Tibial artery (tissue), 4 donors: Measurements from ENCODE around the gene MTHFD2.

ENCODE experiments used
- DNase-seq, 2 donors: peaks; one replicate each; pipeline ENCODE4 v3.0.0-alpha.2; 2019
- H3K27ac ChIP-seq, 2 donors: fragments of 200-600 bp; sonication (generic) in 1 of 2; 1 replicate in 1 of 2; 2 replicates in 1 of 2; pipeline ENCODE4 v1.5.1; 2018 to 2019; ENCODE audit warnings: mild to moderate bottlenecking in 1 of 2
- H3K27me3 ChIP-seq, 2 donors: fragments of 200-600 bp; sonication (generic) in 1 of 2; one replicate each; pipeline versions ENCODE4 v1.5.1 to v1.6.0; 2016 to 2019
- H3K36me3 ChIP-seq, 3 donors: fragments of 200-600 bp; sonication (generic) in 2 of 3; one replicate each; pipeline ENCODE4 v1.5.1; 2016 to 2019; ENCODE audit warnings: mild to moderate bottlenecking in 2 of 3
- H3K4me1 ChIP-seq, 4 donors: fragments of 200-600 bp; sonication (generic) in 2 of 4; 1 replicate in 3 of 4; 2 replicates in 1 of 4; pipeline ENCODE4 v1.5.1; 2016 to 2019
- H3K4me3 ChIP-seq, 2 donors: fragments of 200-600 bp; sonication (generic) in 1 of 2; 1 replicate in 1 of 2; 2 replicates in 1 of 2; pipeline ENCODE4 v1.5.1; 2018 to 2019; ENCODE audit warnings: mild to moderate bottlenecking in 2 of 2
- H3K9me3 ChIP-seq, 3 donors: fragments of 200-600 bp; sonication (generic) in 1 of 3; one replicate each; pipeline ENCODE4 v1.5.1; 2016 to 2019
- intact Hi-C: fragments of 100-400 bp; cut with DNase I; formaldehyde crosslinking; loops from one replicate; pipeline ENCODE4 v1.15.0; 2023; ENCODE audit warnings: low total_unique reads
- TF ChIP-seq, protein P1 (sequence below), 2 experiments: fragments of 200-600 bp in 1 of 2; fragments of 450-650 bp in 1 of 2; IDR thresholded peaks; one replicate each; pipeline ENCODE4 v1.5.1; 2017 to 2019; ENCODE audit warnings: antibody characterized with exemption in 2 of 2, mild to moderate bottlenecking in 1 of 2, moderate library complexity in 1 of 2

The MTHFD2 gene

DNA sequence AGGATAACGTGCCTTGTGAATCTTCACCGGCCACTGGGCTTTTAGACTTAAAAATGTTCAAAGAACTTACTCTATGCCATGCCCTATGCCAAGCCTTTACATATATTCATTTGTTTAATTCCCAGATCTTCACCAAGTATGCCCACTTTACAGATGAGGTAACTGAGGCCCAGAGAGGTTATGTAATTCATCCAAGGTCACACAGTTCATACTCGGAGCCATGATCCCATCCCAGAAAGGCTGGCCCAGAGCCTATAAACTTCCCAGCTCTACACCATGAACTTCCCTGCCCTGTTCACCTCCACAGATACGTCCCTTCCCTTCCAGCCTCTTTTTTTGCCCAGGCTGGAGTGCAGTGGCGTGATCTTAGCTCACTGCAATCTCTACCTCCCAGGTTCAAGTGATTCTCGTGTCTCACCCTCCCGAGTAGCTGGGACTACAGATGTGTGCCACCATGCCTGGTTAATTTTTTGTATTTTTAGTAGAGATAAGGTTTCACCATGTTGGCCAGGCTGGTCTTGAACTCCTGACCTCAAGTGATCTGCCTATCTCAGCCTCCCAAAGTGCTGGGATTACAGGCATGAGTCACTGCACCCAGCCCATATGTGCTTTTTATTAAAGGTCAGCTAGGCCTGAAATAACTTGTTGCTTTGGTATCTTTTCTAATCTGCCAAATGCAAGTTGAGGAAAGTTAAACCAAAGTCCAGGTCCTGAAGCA, 44.1 kb downstream of the MTHFD2 start:
- Histone ChIP-seq H3K36me3 (peaks cover 0 to 8% (median 0%) of the 10 kb centered on the region in 3 donors), H3K27me3 (no peaks in the 10 kb centered on the region), H3K4me3 (no peak overlapping the region), H3K9me3 (peaks cover 0 to 3% (median 0%) of the 10 kb centered on the region in 3 donors), H3K27ac (no peak overlapping the region), H3K4me1 (peaks cover 0 to 4% (median 0%) of the 10 kb centered on the region in 4 donors)
- TF ChIP-seq, protein P1, sequence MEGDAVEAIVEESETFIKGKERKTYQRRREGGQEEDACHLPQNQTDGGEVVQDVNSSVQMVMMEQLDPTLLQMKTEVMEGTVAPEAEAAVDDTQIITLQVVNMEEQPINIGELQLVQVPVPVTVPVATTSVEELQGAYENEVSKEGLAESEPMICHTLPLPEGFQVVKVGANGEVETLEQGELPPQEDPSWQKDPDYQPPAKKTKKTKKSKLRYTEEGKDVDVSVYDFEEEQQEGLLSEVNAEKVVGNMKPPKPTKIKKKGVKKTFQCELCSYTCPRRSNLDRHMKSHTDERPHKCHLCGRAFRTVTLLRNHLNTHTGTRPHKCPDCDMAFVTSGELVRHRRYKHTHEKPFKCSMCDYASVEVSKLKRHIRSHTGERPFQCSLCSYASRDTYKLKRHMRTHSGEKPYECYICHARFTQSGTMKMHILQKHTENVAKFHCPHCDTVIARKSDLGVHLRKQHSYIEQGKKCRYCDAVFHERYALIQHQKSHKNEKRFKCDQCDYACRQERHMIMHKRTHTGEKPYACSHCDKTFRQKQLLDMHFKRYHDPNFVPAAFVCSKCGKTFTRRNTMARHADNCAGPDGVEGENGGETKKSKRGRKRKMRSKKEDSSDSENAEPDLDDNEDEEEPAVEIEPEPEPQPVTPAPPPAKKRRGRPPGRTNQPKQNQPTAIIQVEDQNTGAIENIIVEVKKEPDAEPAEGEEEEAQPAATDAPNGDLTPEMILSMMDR (IDR thresholded peaks at IDR 0.05): no peak
- peak in 1 of 2 donors; percentile 28 for DNase-seq
- intact Hi-C loops: no loop called here

DNA sequence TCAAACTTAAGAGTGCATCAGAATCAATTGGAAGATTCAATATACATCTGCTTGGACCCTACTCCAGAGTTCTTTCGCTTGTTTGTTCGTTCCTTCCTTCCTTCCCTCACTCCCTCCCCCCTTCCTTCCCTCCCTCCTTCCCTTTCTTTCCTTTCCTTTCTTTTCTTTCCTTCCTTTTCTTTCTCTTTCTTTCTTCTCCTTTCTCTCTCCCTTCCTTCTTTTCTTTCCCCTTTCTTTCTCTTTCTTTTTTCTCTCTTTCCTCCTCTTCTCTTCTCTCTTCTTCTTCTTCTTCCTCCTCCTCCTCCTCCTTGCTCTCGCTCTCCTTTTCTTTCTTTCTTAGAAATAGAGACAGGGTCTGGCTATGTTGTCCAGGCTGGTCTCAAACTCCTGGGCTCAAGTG, 45.9 kb downstream of the MTHFD2 start:
- DNase-seq: no peak
- Histone ChIP-seq H3K4me3 (no peak overlapping the region), H3K9me3 (no peaks in the 10 kb centered on the region), H3K36me3 (peaks cover 0 to 8% (median 0%) of the 10 kb centered on the region in 3 donors), H3K27ac (no peak overlapping the region), H3K4me1 (no peaks in the 10 kb centered on the region), H3K27me3 (no peaks in the 10 kb centered on the region)
- TF ChIP-seq, protein P1 (IDR thresholded peaks at IDR 0.05): no peak
- intact Hi-C loops: no loop called here

DNA sequence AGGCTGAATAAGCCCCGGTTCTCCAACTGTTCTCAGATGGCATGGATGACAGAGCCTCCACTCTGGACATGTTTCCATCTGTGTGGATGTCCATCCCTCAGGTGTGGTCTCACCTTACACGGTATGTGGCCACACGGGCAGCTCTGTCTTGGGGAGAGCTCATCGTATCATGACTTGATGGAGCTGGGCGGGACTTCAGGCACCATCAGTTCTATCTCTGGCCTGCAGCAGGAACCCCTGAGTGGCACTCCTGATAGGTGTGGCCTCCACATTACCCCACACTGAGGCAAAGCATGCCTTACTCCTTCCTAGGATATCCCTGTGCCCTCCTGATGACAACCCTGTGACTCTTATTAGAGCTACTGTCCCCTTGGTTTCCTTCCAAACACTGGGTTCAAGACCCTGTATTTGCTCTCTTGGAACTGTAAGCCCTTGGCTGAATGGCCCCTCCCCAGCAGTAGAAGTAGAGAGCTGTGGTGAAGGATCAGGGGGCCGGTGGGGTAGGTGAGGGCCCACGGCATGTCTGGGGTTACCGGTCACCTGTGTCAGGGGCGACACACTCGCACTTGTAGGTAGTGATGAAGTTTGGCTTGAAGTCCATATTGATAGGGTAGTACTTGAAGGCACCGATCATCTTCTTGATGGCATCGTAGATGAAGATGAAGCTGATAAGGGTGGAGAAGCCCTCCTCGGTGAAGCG, 48.2 kb downstream of the MTHFD2 start:
- intact Hi-C loops: no loop called here
- Histone ChIP-seq H3K9me3 (no peaks in the 10 kb centered on the region), H3K4me3 (no peak overlapping the region), H3K27ac (no peak overlapping the region), H3K27me3 (no peaks in the 10 kb centered on the region), H3K4me1 (no peaks in the 10 kb centered on the region), H3K36me3 (peaks cover 0 to 8% (median 0%) of the 10 kb centered on the region in 3 donors)
- TF ChIP-seq, protein P1 (IDR thresholded peaks at IDR 0.05): no peak
- DNase-seq: peak in 1 of 2 donors; percentile 50

DNA sequence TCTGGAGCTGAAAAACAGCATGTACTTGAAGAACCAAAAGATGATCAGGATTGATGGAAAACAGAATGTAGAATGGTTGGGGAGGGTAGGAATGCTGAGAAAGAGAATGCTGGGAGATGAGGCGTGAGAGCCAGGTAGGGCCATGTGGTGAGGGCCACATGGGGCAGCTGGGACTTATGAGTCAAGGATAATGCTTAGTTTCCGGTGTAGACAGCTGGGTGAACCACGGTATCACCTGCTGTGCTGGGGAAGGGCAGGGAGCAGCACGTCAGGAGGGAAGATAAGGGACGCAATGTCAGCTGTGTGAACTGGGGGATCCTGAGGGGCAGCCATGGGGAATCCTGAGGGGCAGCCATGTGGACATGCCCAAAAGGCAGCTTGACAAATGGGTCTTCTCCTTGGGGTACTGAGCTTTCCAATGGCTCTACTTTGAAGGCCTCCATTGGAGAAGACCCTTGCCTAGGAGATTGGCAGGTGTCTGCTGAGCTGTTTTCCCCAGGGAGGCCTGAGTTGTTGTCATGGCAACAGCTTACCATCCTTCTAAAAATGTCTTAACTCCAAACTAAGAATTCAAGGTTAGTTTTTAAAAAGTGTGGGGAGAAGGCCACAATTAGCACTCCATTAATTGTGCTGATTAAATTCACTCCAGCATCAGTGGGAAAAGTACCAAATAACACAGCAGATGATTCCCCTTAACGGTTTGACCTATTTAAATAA, 51.1 kb downstream of the MTHFD2 start:
- TF ChIP-seq, protein P1 (IDR thresholded peaks at IDR 0.05): no peak
- intact Hi-C loops: no loop called here
- Histone ChIP-seq H3K36me3 (peaks cover 0 to 8% (median 0%) of the 10 kb centered on the region in 3 donors), H3K9me3 (no peaks in the 10 kb centered on the region), H3K27me3 (no peaks in the 10 kb centered on the region), H3K4me3 (no peak overlapping the region), H3K27ac (no peak overlapping the region), H3K4me1 (peaks cover 0 to 20% (median 10%) of the 10 kb centered on the region in 4 donors)
- DNase-seq: peak in 1 of 2 donors; percentile 48

DNA sequence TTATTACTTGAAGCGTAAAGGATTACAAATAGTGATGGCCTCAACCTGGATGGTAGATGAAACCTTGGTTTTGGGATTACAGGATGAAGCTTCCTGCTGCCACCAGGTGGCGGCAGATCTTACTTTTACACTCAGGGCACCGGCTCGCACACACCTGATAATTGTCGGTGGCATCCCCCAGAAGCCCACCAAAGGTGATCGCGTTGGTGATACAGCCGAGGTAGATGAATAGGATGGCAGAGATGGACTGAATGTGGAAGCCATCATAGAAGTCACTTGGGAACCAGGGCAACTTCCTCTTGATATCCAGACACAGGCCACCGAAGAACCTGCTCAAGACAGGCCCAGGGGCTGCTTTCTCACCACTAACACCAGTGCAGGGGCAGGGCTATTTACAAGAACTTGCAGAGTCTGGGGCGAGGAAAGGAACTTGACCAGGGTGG, 51.8 kb downstream of the MTHFD2 start:
- no peaks in the 10 kb centered on the region for H3K9me3 ChIP-seq
- H3K36me3 ChIP-seq: peaks cover 0 to 8% (median 0%) of the 10 kb centered on the region in 3 donors
- TF ChIP-seq, protein P1 (IDR thresholded peaks at IDR 0.05): peak; percentile 66 to 67
- peak in 1 of 2 donors; percentile 68 for DNase-seq
- H3K27me3 ChIP-seq: no peaks in the 10 kb centered on the region
- peaks cover 0 to 21% (median 10%) of the 10 kb centered on the region in 4 donors for H3K4me1 ChIP-seq
- intact Hi-C loops: no loop called here
- no peak overlapping the region for H3K27ac ChIP-seq
- H3K4me3 ChIP-seq: no peak overlapping the region
